ENCODE results near the gene RNF112.
A peak's percentile ranks its signal among the peaks of the same experiment; 100 is the strongest.

The RNF112 gene

GRCh38 chr17:19369846-19370492 is 41.1 kb upstream of the RNF112 start:
- Histone ChIP-seq H3K27ac (ENCODE audit: insufficient read depth in 1 of 2, low read depth in 1 of 2, low read length in 2 of 2, poor library complexity in 1 of 2, severe bottlenecking in 2 of 2) (no peak overlapping the region), H3K9me3 (ENCODE audit: control extremely low read depth in 1 of 5, control insufficient read depth in 4 of 5, insufficient read depth in 2 of 5, low read depth in 1 of 5, low read length in 4 of 5) (no peaks in the 10 kb centered on the region), H3K4me1 (ENCODE audit: control extremely low read depth in 1 of 4, control insufficient read depth in 4 of 4, insufficient read depth in 4 of 4, low read length in 3 of 4) (peaks cover 3 to 37% (median 33%) of the 10 kb centered on the region in 4 experiments), H3K4me3 (ENCODE audit: control insufficient read depth in 1 of 7, extremely low read depth in 1 of 7, insufficient read depth in 4 of 7, low read depth in 2 of 7, low read length in 6 of 7) (peak overlapping the region in 1 of 7 experiments; percentile 12), H3K27me3 (replicated peaks in 2 of 5; ENCODE audit: control insufficient read depth in 4 of 5, insufficient read depth in 5 of 5, low read length in 4 of 5) (peaks cover 0 to 53% (median 24%) of the 10 kb centered on the region in 5 experiments), H3K36me3 (ENCODE audit: control insufficient read depth in 4 of 4, insufficient read depth in 4 of 4, low read length in 3 of 4) (no peaks in the 10 kb centered on the region)
- ChIA-PET POLR2A (interaction anchor here (0.9 kb wide), 1 partner anchor 42 kb away, joined by 3 read pairs; no protein-coding TSS in a partner anchor), CTCF (interaction anchor here (1.1 to 10.8 kb wide), 5 partner anchors 8 to 76 kb away, joined by 3 to 149 read pairs (median 8); partner anchors contain the start of gene MAPK7)
- DNase-seq: peak; percentile 54 to 78 (median 70)
- 83% methylated on average over 10 of the region's 12 CpGs for WGBS (ENCODE audit: insufficient coverage)

GRCh38 chr17:19370493-19370960 is 40.5 kb upstream of the RNF112 start:
- Histone ChIP-seq H3K4me1 (ENCODE audit: control extremely low read depth in 1 of 4, control insufficient read depth in 4 of 4, insufficient read depth in 4 of 4, low read length in 3 of 4) (peaks cover 3 to 37% (median 33%) of the 10 kb centered on the region in 4 experiments), H3K36me3 (ENCODE audit: control insufficient read depth in 4 of 4, insufficient read depth in 4 of 4, low read length in 3 of 4) (no peaks in the 10 kb centered on the region), H3K9me3 (ENCODE audit: control extremely low read depth in 1 of 5, control insufficient read depth in 4 of 5, insufficient read depth in 2 of 5, low read depth in 1 of 5, low read length in 4 of 5) (no peaks in the 10 kb centered on the region), H3K4me3 (ENCODE audit: control insufficient read depth in 1 of 7, extremely low read depth in 1 of 7, insufficient read depth in 4 of 7, low read depth in 2 of 7, low read length in 6 of 7) (peak overlapping the region in 1 of 7 experiments; percentile 17), H3K27ac (ENCODE audit: insufficient read depth in 1 of 2, low read depth in 1 of 2, low read length in 2 of 2, poor library complexity in 1 of 2, severe bottlenecking in 2 of 2) (no peak overlapping the region), H3K27me3 (replicated peaks in 2 of 5; ENCODE audit: control insufficient read depth in 4 of 5, insufficient read depth in 5 of 5, low read length in 4 of 5) (peaks cover 0 to 48% (median 21%) of the 10 kb centered on the region in 5 experiments)
- ChIA-PET POLR2A (no interaction called here), CTCF (interaction anchor here (1.1 to 10.8 kb wide), 5 partner anchors 7 to 76 kb away, joined by 3 to 149 read pairs (median 8); partner anchors contain the start of gene MAPK7)
- 14% methylated on average over 5 of the region's 7 CpGs for WGBS (ENCODE audit: insufficient coverage)
- DNase-seq: peak; percentile 18 to 72 (median 60)

GRCh38 chr17:19371259-19372010 is 39.6 kb upstream of the RNF112 start:
- H3K36me3 ChIP-seq (ENCODE audit: control insufficient read depth in 4 of 4, insufficient read depth in 4 of 4, low read length in 3 of 4): no peaks in the 10 kb centered on the region
- peaks cover 3 to 37% (median 33%) of the 10 kb centered on the region in 4 experiments for H3K4me1 ChIP-seq (ENCODE audit: control extremely low read depth in 1 of 4, control insufficient read depth in 4 of 4, insufficient read depth in 4 of 4, low read length in 3 of 4)
- H3K9me3 ChIP-seq (ENCODE audit: control extremely low read depth in 1 of 5, control insufficient read depth in 4 of 5, insufficient read depth in 2 of 5, low read depth in 1 of 5, low read length in 4 of 5): no peaks in the 10 kb centered on the region
- H3K27me3 ChIP-seq (replicated peaks in 2 of 5; ENCODE audit: control insufficient read depth in 4 of 5, insufficient read depth in 5 of 5, low read length in 4 of 5): peaks cover 0 to 42% (median 17%) of the 10 kb centered on the region in 5 experiments
- WGBS (ENCODE audit: insufficient coverage): 69% methylated on average over 6 of the region's 7 CpGs
- H3K4me3 ChIP-seq (ENCODE audit: control insufficient read depth in 1 of 7, extremely low read depth in 1 of 7, insufficient read depth in 4 of 7, low read depth in 2 of 7, low read length in 6 of 7): no peak overlapping the region
- DNase-seq: peak; percentile 60 to 90 (median 88)
- H3K27ac ChIP-seq (ENCODE audit: insufficient read depth in 1 of 2, low read depth in 1 of 2, low read length in 2 of 2, poor library complexity in 1 of 2, severe bottlenecking in 2 of 2): no peak overlapping the region
- CTCF ChIA-PET: interaction anchor here (1.0 to 10.8 kb wide), 5 partner anchors 8 to 75 kb away, joined by 3 to 149 read pairs (median 4); partner anchors contain the start of gene B9D1
- POLR2A ChIA-PET: no interaction called here

- no peaks in the 10 kb centered on the region for H3K36me3 ChIP-seq (ENCODE audit: control insufficient read depth in 4 of 4, insufficient read depth in 4 of 4, low read length in 3 of 4)
- POLR2A ChIA-PET: no interaction called here
- H3K27me3 ChIP-seq (replicated peaks in 2 of 5; ENCODE audit: control insufficient read depth in 4 of 5, insufficient read depth in 5 of 5, low read length in 4 of 5): peaks cover 0 to 37% (median 15%) of the 10 kb centered on the region in 5 experiments
- peak overlapping the region in 1 of 7 experiments; percentile 10 for H3K4me3 ChIP-seq (ENCODE audit: control insufficient read depth in 1 of 7, extremely low read depth in 1 of 7, insufficient read depth in 4 of 7, low read depth in 2 of 7, low read length in 6 of 7)
- H3K27ac ChIP-seq (ENCODE audit: insufficient read depth in 1 of 2, low read depth in 1 of 2, low read length in 2 of 2, poor library complexity in 1 of 2, severe bottlenecking in 2 of 2): no peak overlapping the region
- no peaks in the 10 kb centered on the region for H3K9me3 ChIP-seq (ENCODE audit: control extremely low read depth in 1 of 5, control insufficient read depth in 4 of 5, insufficient read depth in 2 of 5, low read depth in 1 of 5, low read length in 4 of 5)
- WGBS (ENCODE audit: insufficient coverage): 71% methylated on average over 8 of the region's 9 CpGs
- peaks cover 5 to 40% (median 35%) of the 10 kb centered on the region in 4 experiments for H3K4me1 ChIP-seq (ENCODE audit: control extremely low read depth in 1 of 4, control insufficient read depth in 4 of 4, insufficient read depth in 4 of 4, low read length in 3 of 4)
- CTCF ChIA-PET: interaction anchor here (1.0 to 10.8 kb wide), 5 partner anchors 9 to 94 kb away, joined by 3 to 149 read pairs (median 4); partner anchors contain the start of gene B9D1
- peak in 1 of 3 donors; percentile 20 for DNase-seq
These were observed 39.0 kb upstream of the RNF112 start for GRCh38 chr17:19372011-19372370.

- WGBS (ENCODE audit: insufficient coverage): 65% methylated on average over 11 of the region's 12 CpGs
- H3K36me3 ChIP-seq (ENCODE audit: control insufficient read depth in 4 of 4, insufficient read depth in 4 of 4, low read length in 3 of 4): no peaks in the 10 kb centered on the region
- peaks cover 0 to 37% (median 15%) of the 10 kb centered on the region in 5 experiments for H3K27me3 ChIP-seq (replicated peaks in 2 of 5; ENCODE audit: control insufficient read depth in 4 of 5, insufficient read depth in 5 of 5, low read length in 4 of 5)
- H3K27ac ChIP-seq (ENCODE audit: insufficient read depth in 1 of 2, low read depth in 1 of 2, low read length in 2 of 2, poor library complexity in 1 of 2, severe bottlenecking in 2 of 2): no peak overlapping the region
- POLR2A ChIA-PET: no interaction called here
- no peak for DNase-seq
- no peaks in the 10 kb centered on the region for H3K9me3 ChIP-seq (ENCODE audit: control extremely low read depth in 1 of 5, control insufficient read depth in 4 of 5, insufficient read depth in 2 of 5, low read depth in 1 of 5, low read length in 4 of 5)
- no peak overlapping the region for H3K4me3 ChIP-seq (ENCODE audit: control insufficient read depth in 1 of 7, extremely low read depth in 1 of 7, insufficient read depth in 4 of 7, low read depth in 2 of 7, low read length in 6 of 7)
- H3K4me1 ChIP-seq (ENCODE audit: control extremely low read depth in 1 of 4, control insufficient read depth in 4 of 4, insufficient read depth in 4 of 4, low read length in 3 of 4): peaks cover 9 to 45% (median 39%) of the 10 kb centered on the region in 4 experiments
- CTCF ChIA-PET: interaction anchor here (1.0 to 3.0 kb wide), 5 partner anchors 9 to 384 kb away, joined by 3 to 16 read pairs (median 4); partner anchors contain the start of gene B9D1
These were observed 38.6 kb upstream of the RNF112 start for GRCh38 chr17:19372439-19372838.

- CTCF ChIA-PET: interaction anchor here (1.1 to 1.5 kb wide), 2 partner anchors 93 to 384 kb away, joined by 3 to 4 read pairs; no protein-coding TSS in a partner anchor
- POLR2A ChIA-PET: no interaction called here
- 79% methylated on average over 5 of the region's 8 CpGs for WGBS (ENCODE audit: insufficient coverage)
- Histone ChIP-seq H3K4me3 (ENCODE audit: control insufficient read depth in 1 of 7, extremely low read depth in 1 of 7, insufficient read depth in 4 of 7, low read depth in 2 of 7, low read length in 6 of 7) (no peak overlapping the region), H3K9me3 (ENCODE audit: control extremely low read depth in 1 of 5, control insufficient read depth in 4 of 5, insufficient read depth in 2 of 5, low read depth in 1 of 5, low read length in 4 of 5) (no peaks in the 10 kb centered on the region), H3K27me3 (replicated peaks in 2 of 5; ENCODE audit: control insufficient read depth in 4 of 5, insufficient read depth in 5 of 5, low read length in 4 of 5) (peaks cover 0 to 35% (median 12%) of the 10 kb centered on the region in 5 experiments), H3K36me3 (ENCODE audit: control insufficient read depth in 4 of 4, insufficient read depth in 4 of 4, low read length in 3 of 4) (no peaks in the 10 kb centered on the region), H3K27ac (ENCODE audit: insufficient read depth in 1 of 2, low read depth in 1 of 2, low read length in 2 of 2, poor library complexity in 1 of 2, severe bottlenecking in 2 of 2) (no peak overlapping the region), H3K4me1 (ENCODE audit: control extremely low read depth in 1 of 4, control insufficient read depth in 4 of 4, insufficient read depth in 4 of 4, low read length in 3 of 4) (peaks cover 9 to 46% (median 41%) of the 10 kb centered on the region in 4 experiments)
- peak in 2 of 3 donors; percentile 55 to 70 for DNase-seq
These were observed 38.0 kb upstream of the RNF112 start for GRCh38 chr17:19372866-19373504.
